ENCODE measurements around the gene MGLL.
"Not testable (repeated sequence)": the region's sequence is repeated elsewhere in the genome, so short reads cannot be mapped to it uniquely, and the experiment has no call there.

The MGLL gene

DNA sequence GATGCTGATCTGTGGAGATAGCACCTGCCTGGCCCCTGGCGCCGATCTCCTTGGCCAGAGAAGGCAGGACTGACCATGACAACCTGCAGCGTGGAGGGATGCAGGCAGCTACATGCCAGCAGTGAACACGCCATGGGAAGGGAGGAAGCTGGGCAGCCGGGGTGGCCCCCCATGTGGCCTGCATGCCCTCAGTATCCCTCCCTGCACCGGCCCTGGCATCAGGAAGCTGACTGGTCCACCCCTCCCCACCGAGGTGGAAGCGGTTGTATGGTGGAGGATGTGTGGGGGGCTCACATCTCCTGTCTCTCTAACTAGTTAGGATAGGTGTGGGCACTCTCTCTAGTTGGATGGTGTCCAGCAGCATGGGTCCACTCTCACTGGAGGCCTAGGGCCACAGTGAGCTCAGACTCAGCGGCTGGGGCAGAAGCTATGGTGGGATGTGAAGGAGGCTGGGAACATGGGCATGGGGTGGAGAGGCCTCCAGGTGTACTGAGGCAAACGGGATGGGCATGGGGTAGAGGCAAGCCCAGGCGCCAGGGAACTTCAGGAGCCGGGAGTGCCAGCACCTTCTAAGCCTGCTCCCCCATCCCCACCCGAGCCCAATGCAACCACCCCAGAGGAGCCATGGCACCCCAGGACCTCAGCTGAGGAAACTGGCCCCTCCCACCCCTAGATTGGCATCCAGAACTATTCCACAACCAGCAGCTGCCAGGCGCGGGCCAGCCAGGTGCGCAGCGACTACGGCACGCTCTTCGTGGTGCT, 151.4 kb downstream of the MGLL start:
- no peak for DNase-seq

GRCh38 chr3:127670229-127670559, 152.1 kb downstream of the MGLL start:
- DNase-seq: no peak

GRCh38 chr3:127669541-127670228, 152.6 kb downstream of the MGLL start:
- DNase-seq: no peak

DNA sequence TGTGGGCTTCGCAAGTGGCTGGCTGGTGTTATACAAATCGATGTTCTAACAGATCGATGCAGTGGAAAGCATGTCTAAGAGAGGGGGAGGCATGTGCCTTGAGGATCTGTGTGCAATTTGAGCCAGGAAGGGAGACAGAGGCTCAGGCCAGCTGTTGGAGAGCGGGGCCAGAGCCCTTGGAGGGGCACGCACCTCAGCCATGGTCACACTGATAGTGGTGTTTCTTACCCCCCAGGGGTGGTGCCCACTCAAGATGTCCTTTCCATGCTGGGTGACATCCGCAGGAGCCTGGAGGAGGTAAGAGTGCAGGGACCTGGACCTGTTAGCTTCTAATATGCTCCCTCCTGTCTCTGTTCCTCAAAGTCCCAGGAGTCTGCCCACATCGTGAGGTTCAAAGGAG, 153.4 kb downstream of the MGLL start:
- DNase-seq: no peak

DNA sequence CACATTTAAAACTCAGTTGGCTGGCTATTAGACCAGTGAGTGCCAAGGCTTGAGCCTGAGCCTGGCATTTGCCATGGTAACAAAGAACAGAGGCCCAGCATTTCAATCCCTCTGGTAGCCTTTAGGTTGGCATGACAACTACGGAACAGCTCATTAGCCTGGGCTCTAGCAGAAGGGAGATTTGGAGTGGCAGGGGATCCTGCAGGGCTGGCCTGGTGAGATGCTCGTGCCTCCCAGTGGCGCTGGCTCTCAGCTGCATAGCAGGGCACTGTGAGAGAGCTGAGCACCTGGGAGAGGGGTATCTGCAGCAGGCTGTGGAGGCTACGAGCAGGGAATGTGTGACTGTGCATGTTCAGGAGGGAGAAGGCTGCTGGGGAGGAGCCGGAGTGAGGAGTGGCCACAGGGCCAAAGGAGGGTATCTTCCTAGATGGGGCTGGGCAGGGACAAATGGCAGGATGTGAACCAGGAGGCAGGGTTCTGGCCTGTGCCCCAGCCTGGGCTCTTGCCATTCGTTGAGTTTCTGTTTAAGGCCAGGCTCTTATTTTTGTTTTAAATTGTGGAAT, 155.1 kb downstream of the MGLL start:
- DNase-seq: no peak

GRCh38 chr3:127666676-127667075, 155.6 kb downstream of the MGLL start:
- no peak for DNase-seq

DNA sequence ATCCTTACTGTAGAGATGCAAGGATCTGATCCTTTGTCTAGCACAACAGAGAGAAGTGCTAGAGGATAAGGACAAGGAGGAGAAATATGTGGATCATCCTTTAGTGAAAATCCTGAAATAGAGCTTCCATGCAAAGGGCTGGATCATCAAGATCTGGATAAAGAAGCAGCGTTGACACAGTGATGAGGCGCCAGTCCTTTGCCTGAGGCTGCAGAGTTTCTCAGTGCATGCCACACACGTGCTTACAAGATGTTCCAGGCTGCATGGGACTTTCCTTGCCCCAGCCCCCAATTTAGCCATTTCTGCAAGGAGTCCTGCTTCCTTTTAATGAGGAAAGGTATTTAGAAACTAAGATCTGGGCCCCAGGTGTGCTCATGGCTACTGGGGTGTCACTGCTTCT, 156.7 kb downstream of the MGLL start:
- DNase-seq: no peak

DNA sequence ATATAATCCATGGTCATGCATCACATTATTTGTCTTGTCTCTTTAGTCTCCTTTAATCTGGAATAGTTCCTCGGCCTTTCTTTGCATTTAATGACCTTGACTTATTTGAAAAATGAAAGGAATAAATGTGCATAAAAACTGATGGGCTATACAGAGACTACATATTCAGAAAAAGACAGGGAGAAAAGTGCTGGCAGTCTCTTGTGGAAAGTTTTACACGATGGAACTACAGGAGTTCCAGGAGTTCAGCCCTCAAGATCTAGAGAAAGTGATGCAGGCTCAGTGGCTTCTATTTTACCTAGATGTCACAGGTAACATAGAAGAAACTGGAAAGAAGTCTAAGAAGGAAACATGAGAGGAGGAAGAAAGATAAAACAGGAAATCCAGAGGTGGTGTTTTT, 157.2 kb downstream of the MGLL start:
- no peak for DNase-seq

GRCh38 chr3:127663151-127663550, 159.2 kb downstream of the MGLL start:
- no peak for DNase-seq

DNA sequence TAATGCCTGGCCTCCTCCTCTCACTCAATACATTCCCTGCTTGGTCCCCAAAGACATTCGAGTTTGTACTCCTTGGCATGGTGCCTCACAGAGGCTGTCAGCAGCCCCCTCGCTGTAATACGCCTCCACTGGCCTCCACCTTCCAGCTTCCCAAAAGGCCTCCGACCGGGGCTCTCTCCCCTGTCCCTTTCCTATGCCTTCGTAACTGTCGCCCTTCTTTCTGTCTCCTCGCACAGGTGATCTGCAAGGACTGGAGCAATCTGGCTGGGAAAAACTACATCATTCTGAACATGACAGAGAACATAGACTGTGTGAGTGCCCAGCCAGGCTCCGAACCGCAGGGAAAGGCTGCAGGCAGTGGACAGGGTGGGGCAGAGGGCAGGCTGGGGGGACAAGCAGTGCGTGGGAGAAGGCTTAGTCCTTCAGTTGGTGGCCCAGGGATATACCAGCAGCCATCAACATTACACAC, 160.3 kb downstream of the MGLL start:
- DNase-seq: no peak

DNA sequence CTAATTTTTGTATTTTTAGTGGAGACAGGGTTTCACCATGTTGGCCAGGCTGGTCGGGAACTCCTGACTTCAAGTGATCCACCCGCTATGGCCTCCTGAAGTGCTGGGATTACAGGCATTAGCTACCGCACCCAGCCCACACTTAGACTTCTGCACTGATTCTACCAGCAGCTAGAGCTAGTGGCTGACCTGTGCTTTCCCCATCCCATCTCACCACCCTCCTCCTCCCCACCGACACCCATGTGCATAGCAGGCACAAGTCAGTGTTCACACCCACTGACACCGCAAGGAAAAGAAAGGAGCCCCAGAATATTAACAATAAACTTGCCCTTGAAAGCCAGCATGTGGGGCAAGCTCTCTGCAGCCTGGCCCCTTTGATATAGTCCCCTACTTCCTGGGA, 160.7 kb downstream of the MGLL start:
- no peak for DNase-seq

GRCh38 chr3:127660621-127661251, 161.6 kb downstream of the MGLL start:
- DNase-seq: no peak

DNA sequence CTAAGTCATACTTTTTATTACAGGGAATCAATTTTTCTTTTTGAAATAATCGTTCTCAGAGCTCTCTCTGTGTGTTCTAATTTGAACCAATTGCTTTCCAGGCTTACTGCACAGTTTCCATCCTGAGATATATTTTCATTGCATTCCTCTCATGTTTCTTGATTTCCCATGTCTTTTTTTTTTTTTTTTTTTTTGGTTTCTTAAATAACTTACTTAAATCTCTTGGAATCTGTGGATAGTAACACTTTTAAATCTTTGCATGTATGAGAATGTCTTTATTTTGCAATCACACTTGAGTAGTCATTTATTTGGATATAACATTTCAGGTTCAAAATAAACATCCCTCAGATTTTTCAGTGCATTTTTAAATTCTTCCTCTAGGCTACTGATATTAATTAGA, 164.1 kb downstream of the MGLL start:
- no peak for DNase-seq

DNA sequence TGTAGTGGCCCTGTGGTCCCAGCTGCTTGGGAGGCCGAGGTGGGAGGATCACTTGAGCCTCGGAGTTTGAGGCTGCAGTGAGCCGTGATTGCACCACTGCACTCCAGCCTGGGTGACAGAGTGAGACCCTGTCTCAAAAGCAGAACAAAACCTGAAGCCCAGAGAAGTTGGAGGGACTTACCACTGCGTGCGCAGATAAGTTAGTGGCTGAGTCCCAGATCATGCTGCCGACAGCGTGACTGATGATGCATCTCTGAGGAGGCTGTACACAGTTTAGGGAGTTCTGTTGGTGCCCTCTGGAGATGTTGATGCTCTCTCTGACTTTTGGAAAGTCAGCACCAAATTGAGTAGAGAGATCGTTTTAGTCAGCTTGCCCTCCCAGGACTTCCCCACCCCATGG, 165.4 kb downstream of the MGLL start:
- no peak for DNase-seq

DNA sequence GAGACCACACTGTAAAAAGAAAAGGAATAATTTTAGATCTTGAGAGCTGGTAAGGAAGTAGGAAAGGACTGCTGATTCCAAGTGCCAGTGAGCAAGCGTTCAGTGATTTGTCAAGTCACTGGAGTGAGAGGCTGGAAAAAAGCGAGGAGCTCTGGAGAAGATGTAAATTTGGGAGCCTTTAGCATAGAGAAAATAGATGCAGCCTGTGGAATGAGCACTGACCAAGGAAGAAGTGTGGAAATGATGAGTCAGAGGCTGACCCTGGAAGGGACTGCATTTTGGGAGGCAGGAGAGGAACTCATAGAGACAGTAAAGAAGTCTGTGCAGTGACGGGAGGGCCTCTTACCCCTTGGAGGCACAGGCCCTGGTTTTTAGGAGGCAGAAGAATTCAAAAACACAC, 166.7 kb downstream of the MGLL start:
- DNase-seq: no peak

DNA sequence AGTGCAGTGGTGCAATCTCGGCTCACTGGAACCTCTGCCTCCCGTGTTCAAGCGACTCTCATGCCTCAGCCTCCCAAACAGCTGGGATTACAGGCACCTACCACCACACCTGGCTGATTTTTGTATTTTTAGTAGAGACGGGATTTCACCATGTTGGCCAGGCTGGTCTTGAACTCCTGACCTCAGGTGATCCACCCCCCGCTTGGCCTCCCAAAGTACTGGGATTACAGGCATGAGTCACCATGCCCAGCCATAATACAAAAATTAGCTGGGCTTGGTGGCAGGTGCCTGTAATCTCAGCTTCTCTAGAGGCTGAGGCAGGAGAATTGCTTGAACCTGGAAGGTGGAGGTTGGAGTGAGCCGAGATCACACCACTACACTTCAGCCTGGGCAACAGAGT, 167.3 kb downstream of the MGLL start:
- DNase-seq: not testable (repeated sequence)

- no peak for DNase-seq
Observed at GRCh38 chr3:127654374-127654773, 167.9 kb downstream of the MGLL start.

- DNase-seq: peak; percentile 28
Observed at GRCh38 chr3:127652246-127652995, 169.9 kb downstream of the MGLL start.

GRCh38 chr3:127651516-127652172, 170.7 kb downstream of the MGLL start:
- DNase-seq: no peak

DNA sequence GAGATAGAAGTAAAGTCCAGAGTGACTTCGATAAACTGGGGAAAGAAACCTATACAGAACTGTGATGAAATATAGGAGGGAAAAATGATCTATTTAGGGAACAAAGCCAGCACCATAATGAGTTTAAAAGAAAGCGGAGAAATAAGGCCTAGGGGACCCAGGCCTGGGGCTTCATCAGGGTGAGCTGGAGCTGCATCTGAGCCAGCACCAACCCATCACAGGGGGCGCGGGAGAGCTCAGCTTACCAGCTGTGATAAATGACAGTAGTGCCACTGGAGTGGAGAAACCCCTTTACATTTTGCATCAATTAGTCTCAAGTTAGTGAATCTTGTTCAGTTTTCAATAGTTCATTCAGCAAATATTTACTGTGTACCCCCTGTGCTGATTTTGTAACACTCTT, 172.1 kb downstream of the MGLL start:
- DNase-seq: no peak

- no peak for DNase-seq
Observed at GRCh38 chr3:127647845-127648204, 174.5 kb downstream of the MGLL start.

- no peak for DNase-seq
Observed at GRCh38 chr3:127647166-127647844, 175.0 kb downstream of the MGLL start.
